Measurements from ENCODE around the gene MYO1G.

- no peak for TF ChIP-seq CTCF (IDR thresholded peaks at IDR 0.05)
- no peak for TF ChIP-seq POLR2A (IDR thresholded peaks at IDR 0.05)
These were observed 22.4 kb upstream of the MYO1G start for GRCh38 chr7:45001138-45001694.
